ENCODE measurements around the gene ITPR2.
"Not testable (repeated sequence)": the region's sequence is repeated elsewhere in the genome, so short reads cannot be mapped to it uniquely, and the experiment has no call there.

The ITPR2 gene

GRCh38 chr12:26563552-26563951, 269.4 kb downstream of the ITPR2 start:
- DNase-seq (ENCODE audit: low spot score) = no peak

- no peak for DNase-seq (ENCODE audit: low spot score)
These were observed 275.7 kb downstream of the ITPR2 start for GRCh38 chr12:26557326-26557725.

GRCh38 chr12:26556916-26557315, 276.1 kb downstream of the ITPR2 start:
- DNase-seq (ENCODE audit: low spot score) = no peak

DNA sequence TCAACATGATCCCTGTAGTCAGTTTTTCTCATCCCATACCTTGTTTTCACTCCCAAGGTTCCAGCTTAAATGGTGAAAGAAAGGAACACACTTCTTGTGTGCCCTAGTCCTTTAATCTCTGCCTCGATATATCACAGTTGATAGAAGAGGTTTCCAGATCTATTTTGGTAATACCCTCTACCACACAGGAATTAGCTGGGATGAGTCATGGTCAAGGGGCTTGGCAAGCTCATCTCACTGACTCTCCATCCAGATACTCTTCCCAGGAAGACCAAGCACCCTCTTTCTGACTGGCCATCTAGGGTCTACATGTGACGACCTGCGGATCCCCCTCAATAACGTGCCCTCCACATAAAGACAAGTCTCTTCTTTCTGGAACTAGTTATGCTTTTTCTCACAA, 277.9 kb downstream of the ITPR2 start:
- DNase-seq (ENCODE audit: low spot score) = peak; percentile 10

- DNase-seq (ENCODE audit: low spot score) = no peak
These were observed 278.7 kb downstream of the ITPR2 start for GRCh38 chr12:26554332-26554731.

- DNase-seq (ENCODE audit: low spot score) = no peak
These were observed 281.6 kb downstream of the ITPR2 start for GRCh38 chr12:26551385-26551784.

DNA sequence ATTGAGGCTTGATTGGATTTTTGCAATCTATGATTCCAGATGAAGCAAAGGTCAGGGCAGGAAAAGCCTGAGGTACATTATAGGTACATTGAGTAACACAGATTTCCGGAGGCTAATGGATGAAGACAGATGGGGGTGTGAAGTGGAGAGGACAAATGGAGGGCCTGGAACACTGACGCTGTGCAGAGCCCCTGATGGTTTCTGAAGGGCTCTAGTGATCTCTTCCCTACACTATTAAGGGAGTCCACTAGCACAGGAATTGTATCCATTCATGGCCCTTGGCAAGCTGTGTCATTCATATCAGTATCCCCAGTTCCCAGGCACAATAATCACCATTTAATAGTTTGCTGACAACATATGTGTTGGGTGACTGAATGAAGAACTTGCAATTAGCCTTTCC, 284.8 kb downstream of the ITPR2 start:
- no peak for DNase-seq (ENCODE audit: low spot score)

DNA sequence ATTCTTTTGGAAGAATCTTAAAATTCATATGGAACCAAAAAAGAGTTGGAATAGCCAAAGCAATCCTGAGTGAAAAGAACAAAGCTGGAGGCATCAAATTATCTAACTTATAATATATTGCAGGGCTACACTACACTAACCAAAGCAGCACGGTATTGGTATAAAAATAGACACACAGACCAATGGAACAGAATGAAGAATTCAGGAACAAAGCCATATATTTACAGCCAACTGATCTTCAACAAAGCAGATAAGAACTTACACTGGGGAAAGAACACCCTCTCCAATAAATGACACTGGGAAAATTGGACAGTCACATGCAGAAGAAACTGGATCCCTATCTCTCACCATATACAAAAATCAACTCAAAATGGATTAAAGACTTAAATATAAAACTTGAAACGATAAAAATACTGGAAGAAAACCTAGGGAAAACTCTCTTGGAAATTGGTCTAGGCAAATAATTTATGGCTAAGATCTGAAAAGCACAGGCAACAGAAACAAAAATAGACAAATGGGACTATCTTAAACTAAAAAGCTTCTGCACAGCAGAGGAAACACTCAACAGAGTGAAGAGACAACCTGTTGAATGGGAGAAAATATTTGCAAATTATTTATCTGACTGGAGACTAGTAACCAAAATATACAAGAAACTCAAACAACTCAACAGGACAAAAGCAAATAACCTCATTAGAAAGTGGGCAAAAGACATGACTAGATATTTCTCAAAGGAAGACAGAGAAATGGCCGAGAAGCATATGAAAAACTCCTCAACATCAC, 286.3 kb downstream of the ITPR2 start:
- DNase-seq (ENCODE audit: low spot score) = no peak

DNA sequence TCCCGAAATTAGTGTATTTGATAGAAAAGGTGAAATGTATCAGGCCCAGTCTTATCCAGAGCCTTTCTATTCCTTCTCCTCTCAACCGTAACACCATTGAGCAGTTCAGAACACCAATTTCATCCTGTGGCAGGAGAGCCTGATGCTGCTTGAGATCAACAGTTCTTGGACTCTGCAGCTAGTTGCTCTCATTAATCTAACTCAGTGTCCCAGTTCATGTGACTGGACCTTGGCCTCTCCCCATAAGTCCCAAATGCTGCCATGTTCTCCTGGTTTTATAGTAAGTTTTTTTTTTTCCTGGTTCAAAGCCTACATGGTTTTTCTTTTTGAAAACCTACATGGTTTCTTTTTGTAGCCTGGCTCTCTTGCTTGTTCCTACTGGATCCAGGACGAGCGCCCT, 293.9 kb downstream of the ITPR2 start:
- no peak for DNase-seq (ENCODE audit: low spot score)

DNA sequence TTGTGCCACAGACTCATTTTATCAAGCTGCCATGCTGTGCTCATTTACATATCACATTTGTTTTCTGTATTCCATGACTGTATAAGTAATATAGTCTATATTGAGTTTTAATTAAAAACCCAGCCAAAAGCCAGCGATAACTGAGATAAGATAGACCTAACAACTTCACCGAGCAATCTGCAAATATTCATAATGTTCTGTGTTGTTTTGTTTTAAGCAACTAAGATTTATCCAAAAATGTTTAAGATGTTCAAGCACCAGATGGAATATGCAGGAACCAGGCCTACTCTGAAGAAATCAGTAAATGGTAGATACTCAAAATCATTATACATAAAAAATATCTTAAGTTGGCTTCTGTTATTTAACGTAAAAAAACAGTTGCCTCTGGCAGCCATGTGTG, 295.3 kb downstream of the ITPR2 start:
- DNase-seq (ENCODE audit: low spot score) = no peak

- DNase-seq (ENCODE audit: low spot score) = no peak
These were observed 295.9 kb downstream of the ITPR2 start for GRCh38 chr12:26537126-26537525.

DNA sequence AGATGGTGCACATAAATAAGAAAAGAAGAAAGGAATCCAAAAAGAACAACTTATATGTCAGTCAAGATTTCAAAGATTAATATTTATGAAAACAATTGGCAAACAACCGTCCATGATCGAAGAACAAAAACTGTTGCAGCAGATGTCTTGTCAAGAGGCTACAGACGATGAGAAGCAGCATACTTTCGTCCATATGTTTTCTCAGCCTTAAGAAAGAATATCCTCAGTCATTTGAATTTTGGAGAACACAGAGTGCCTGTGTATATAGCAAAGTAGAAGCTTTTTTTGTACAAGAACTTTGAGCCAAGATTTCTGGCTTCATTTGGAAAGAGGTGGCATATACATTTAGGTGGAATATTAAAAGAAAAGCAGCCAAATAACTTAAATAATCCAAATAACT, 297.2 kb downstream of the ITPR2 start:
- no peak for DNase-seq (ENCODE audit: low spot score)

DNA sequence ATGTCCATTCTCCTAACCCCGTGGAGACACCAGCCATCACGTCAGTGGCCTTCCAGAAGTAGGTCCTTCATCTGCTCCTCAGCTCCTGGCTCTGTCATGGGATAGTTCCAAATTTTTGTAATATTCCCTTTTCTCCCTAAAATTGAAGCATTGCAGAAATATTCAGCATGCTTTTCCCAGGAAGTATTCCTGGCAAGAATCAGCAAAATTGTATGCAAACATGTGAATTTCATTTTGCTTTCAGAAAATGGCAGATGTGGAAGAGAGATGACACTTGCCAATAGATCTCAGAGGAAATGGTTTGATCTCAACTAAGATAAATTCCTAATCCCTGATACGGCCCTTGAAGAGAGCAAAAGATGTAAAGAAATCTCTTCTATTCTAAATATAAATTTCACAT, 298.9 kb downstream of the ITPR2 start:
- no peak for DNase-seq (ENCODE audit: low spot score)

- DNase-seq (ENCODE audit: low spot score) = no peak
These were observed 299.8 kb downstream of the ITPR2 start for GRCh38 chr12:26533211-26533610.

GRCh38 chr12:26530461-26530860, 302.5 kb downstream of the ITPR2 start:
- DNase-seq (ENCODE audit: low spot score) = no peak

DNA sequence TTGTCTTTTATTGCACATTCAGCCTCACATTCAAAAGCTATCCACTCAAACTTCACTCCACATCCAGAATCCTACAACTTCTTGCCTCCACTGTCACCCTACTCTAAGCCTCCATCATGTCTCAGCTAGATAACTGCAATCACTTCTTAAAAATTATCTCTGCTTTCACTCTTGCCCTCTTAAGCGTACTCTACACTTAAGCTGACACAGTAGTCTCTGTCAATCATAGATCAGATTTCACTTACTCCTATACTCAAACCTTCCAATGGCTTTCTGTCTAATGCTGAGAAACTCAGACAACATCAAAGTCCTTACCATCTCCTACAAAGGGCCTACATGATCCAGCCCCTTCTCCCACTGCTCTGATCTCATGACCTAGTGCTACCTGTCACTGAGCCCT, 304.1 kb downstream of the ITPR2 start:
- DNase-seq (ENCODE audit: low spot score) = no peak

- no peak for DNase-seq (ENCODE audit: low spot score)
These were observed 305.3 kb downstream of the ITPR2 start for GRCh38 chr12:26527682-26528081.

DNA sequence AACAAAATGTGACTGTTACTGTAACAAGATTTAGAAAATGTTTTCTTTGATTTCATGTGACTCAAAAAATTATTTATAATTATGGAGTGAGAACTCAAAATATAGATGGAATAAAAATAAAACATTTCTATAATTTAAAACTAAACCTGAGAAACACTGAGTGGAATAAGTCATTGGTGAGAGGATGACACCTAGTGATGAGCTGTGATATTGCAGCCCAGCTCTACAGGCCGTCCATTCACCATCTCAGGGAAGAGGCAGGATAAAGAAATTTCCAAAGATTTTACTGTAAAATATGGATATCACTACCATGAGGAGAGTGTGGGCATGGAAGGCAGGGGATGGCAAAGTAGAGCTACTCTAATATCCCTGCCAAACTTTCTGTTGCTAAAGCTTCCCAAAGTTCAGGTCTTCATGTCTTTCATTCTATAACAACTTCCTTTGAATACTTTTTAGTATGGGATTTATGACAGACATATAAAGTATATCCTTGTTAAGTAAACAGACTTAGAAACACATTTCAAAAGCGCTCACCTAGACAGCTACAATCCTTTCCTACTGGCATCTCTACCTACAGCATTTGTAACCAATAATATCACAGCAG, 308.0 kb downstream of the ITPR2 start:
- peak; percentile 7 for DNase-seq (ENCODE audit: low spot score)

DNA sequence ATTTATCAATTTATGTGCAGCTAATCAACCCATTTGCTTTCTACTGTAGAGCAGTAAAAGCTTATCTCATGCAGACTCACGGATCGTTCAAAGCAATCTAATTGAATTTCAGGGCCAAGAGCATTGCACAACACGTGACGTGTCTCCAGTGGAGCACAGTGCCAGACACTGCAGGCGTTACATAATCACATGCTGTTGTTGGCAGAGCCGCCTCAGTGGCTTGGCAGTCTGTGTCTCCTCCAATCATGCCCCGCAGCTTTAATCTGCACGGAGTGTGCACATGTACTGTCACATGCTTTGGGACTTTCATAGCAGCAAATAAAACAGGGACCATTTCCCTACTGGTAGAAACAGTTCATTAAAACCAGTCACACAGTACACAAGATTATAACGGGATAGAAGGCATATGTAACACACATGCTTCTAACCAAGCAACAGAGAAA, 309.3 kb downstream of the ITPR2 start:
- peak; percentile 78 for DNase-seq (ENCODE audit: low spot score)

GRCh38 chr12:26520869-26521268, 312.1 kb downstream of the ITPR2 start:
- no peak for DNase-seq (ENCODE audit: low spot score)

GRCh38 chr12:26520109-26520508, 312.9 kb downstream of the ITPR2 start:
- DNase-seq (ENCODE audit: low spot score) = no peak

DNA sequence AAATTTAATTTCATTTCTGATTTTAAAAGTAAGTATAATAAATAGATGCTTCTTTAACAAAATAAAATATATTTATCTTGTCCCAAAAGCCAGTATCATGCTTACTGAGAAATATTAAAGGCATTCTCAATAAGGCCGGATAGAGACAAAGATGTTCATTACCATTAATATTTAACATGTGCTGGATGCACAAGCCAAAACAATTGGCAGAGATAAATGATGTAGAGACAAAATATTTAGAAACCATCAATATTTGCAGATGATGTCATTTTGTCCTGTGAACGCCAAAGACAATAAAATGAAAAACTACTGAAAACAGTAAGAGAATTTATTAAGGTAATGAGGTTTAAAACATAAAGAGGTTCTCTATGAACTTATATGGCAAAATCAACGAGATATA, 313.5 kb downstream of the ITPR2 start:
- no peak for DNase-seq (ENCODE audit: low spot score)

DNA sequence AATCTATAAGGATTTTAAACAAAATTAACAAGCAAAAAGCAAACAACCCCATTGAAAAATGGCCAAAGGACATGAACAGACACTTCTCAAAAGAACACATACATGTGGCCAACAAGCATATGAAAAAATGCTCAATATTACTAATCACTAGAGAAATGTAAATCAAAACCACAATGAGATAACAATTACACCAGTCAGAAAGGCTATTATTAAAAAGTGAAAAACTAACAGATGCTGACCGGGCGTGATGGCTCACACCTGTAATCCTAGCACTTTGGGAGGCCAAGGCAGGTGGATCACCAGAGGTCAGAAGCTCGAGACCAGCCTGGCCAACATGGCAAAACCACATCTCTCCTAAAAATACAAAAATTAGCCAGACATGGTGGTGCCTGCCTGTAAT, 315.7 kb downstream of the ITPR2 start:
- not testable (repeated sequence) for DNase-seq (ENCODE audit: low spot score)

DNA sequence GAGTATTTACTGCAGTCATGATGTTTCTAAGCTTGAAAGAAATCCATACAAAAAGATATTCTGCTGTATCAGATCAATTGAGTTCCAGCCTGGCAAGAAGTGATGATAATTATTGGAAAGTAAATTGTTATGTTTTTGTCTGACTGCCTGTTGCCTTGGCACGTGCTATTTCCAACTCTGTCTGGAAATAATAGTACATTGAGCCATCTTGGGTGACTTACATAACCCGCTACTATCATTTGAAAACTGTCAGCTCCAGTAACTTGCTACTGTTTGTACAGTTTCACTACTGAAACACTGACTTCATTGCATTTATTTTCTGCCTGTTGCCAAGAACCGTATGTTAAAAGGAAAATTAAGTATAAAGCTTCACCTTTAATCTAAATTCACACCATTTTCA, 318.6 kb downstream of the ITPR2 start:
- DNase-seq (ENCODE audit: low spot score) = no peak

Data from GM03348 (cell line).